ENCODE data around the gene TNFRSF14. TPM values are rescaled to one million over a fixed set of nuclear protein-coding genes. Genes with fewer than 3 reads are reported as not detected.
A peak's percentile ranks its signal among the peaks of the same experiment; 100 is the strongest.
"Not testable (repeated sequence)": the region's sequence is repeated elsewhere in the genome, so short reads cannot be mapped to it uniquely, and the experiment has no call there.

TNFRSF14 gene
- total RNA-seq, 1 donor from 2014 or later = 141 TPM

- no peaks in the 10 kb centered on the region for H3K27me3 ChIP-seq
- intact Hi-C loops (cut with DNase I) = no loop called here
- TF ChIP-seq CTCF (IDR thresholded peaks at IDR 0.05) = no peak
- no peak overlapping the region for H3K27ac ChIP-seq
- no peaks in the 10 kb centered on the region for H3K4me1 ChIP-seq
- H3K9me3 ChIP-seq = peaks cover 3 to 8% of the 10 kb centered on the region in 2 donors
- H3K36me3 ChIP-seq = no peaks in the 10 kb centered on the region
- no peak overlapping the region for H3K4me3 ChIP-seq
- DNase-seq (ENCODE audit: low spot score in 2 of 2) = no peak
Measured at GRCh38 chr1:2575801-2576663, 19.9 kb downstream of the TNFRSF14 start.

- intact Hi-C loops (cut with DNase I); DNase-seq (ENCODE audit: low spot score in 2 of 2); H3K36me3 ChIP-seq; H3K27me3 ChIP-seq; H3K4me1 ChIP-seq; H3K9me3 ChIP-seq; H3K4me3 ChIP-seq: not testable (repeated sequence)
- peak overlapping the region in 1 of 2 donors; percentile 53 for H3K27ac ChIP-seq
Measured at GRCh38 chr1:2577565-2578075, 21.4 kb downstream of the TNFRSF14 start.

- TF ChIP-seq CTCF (IDR thresholded peaks at IDR 0.05) = no peak
- intact Hi-C loops (cut with DNase I) = no loop called here
- H3K4me3 ChIP-seq = no peak overlapping the region
- H3K36me3 ChIP-seq = no peaks in the 10 kb centered on the region
- H3K27me3 ChIP-seq = no peaks in the 10 kb centered on the region
- H3K27ac ChIP-seq = peak overlapping the region; percentile 26 to 43
- no peak for DNase-seq (ENCODE audit: low spot score in 2 of 2)
- no peaks in the 10 kb centered on the region for H3K4me1 ChIP-seq
- H3K9me3 ChIP-seq = peaks cover 0 to 2% of the 10 kb centered on the region in 2 donors
Measured at GRCh38 chr1:2578758-2579118, 22.6 kb downstream of the TNFRSF14 start.

GRCh38 chr1:2580691-2581090 is 24.5 kb downstream of the TNFRSF14 start:
- intact Hi-C loops (cut with DNase I) = loop anchor here (10.0 kb wide), 1 partner anchor 1044 kb away; the partner anchor contains the start of gene TPRG1L
- H3K27me3 ChIP-seq = no peaks in the 10 kb centered on the region
- no peak for TF ChIP-seq CTCF (IDR thresholded peaks at IDR 0.05)
- no peaks in the 10 kb centered on the region for H3K9me3 ChIP-seq
- no peak overlapping the region for H3K27ac ChIP-seq
- peaks cover 6 to 8% of the 10 kb centered on the region in 2 donors for H3K4me1 ChIP-seq
- no peak overlapping the region for H3K4me3 ChIP-seq
- no peak for DNase-seq (ENCODE audit: low spot score in 2 of 2)
- H3K36me3 ChIP-seq = no peaks in the 10 kb centered on the region

- Histone ChIP-seq H3K36me3 (no peaks in the 10 kb centered on the region), H3K27me3 (no peaks in the 10 kb centered on the region), H3K9me3 (no peaks in the 10 kb centered on the region), H3K27ac (no peak overlapping the region), H3K4me1 (peaks cover 9 to 12% of the 10 kb centered on the region in 2 donors), H3K4me3 (no peak overlapping the region)
- intact Hi-C loops (cut with DNase I) = loop anchor here (10.0 kb wide), 1 partner anchor 1042 kb away; the partner anchor contains the start of gene TPRG1L
- no peak for DNase-seq (ENCODE audit: low spot score in 2 of 2)
- no peak for TF ChIP-seq CTCF (IDR thresholded peaks at IDR 0.05)
Measured at GRCh38 chr1:2582391-2582790, 26.2 kb downstream of the TNFRSF14 start.

GRCh38 chr1:2583331-2583791 is 27.2 kb downstream of the TNFRSF14 start:
- peaks cover 13 to 14% of the 10 kb centered on the region in 2 donors for H3K4me1 ChIP-seq
- no peak for TF ChIP-seq CTCF (IDR thresholded peaks at IDR 0.05)
- H3K27ac ChIP-seq = no peak overlapping the region
- H3K36me3 ChIP-seq = no peaks in the 10 kb centered on the region
- no peak for DNase-seq (ENCODE audit: low spot score in 2 of 2)
- H3K9me3 ChIP-seq = no peaks in the 10 kb centered on the region
- no peaks in the 10 kb centered on the region for H3K27me3 ChIP-seq
- intact Hi-C loops (cut with DNase I) = loop anchor here (10.0 kb wide), 1 partner anchor 1041 kb away; the partner anchor contains the start of gene TPRG1L
- no peak overlapping the region for H3K4me3 ChIP-seq

Data from ascending aorta (tissue), 2 donors.